Measurements from ENCODE around the gene HTD2. TPM values are rescaled to one million over a fixed set of nuclear protein-coding genes. Genes with fewer than 3 reads are reported as not detected.

HTD2 gene
- total and polyA plus RNA-seq, 3 experiments from 2014 or later = 12.4 to 29.6 (median 14.6) TPM

Other genes starting within 250 kb of the HTD2 start
- not detected for gene DNASE1L3, start 95.5 kb upstream of the HTD2 start, total RNA-seq
- gene DNASE1L3, start 95.5 kb upstream of the HTD2 start, polyA plus RNA-seq = not detected
- gene ABHD6, start 68.7 kb upstream of the HTD2 start, total RNA-seq = 1 to 10 TPM; 6.6 to 7.1 TPM
- 10.6 TPM for gene ABHD6, start 68.7 kb upstream of the HTD2 start, polyA plus RNA-seq
- gene RPP14, start 275 bp upstream of the HTD2 start, total RNA-seq = 10 to 100 TPM; 22.7 to 24.5 TPM
- gene RPP14, start 275 bp upstream of the HTD2 start, polyA plus RNA-seq = 6.3 TPM
- 10 to 100 TPM; 24.8 to 27.2 TPM for gene PXK, start 26.4 kb downstream of the HTD2 start, total RNA-seq
- 27.8 TPM for gene PXK, start 26.4 kb downstream of the HTD2 start, polyA plus RNA-seq
- gene PDHB, start 127.3 kb downstream of the HTD2 start, total RNA-seq = 10 to 100 TPM; 64.2 to 64.8 TPM
- 91.2 TPM for gene PDHB, start 127.3 kb downstream of the HTD2 start, polyA plus RNA-seq
- gene KCTD6, start 185.6 kb downstream of the HTD2 start, total RNA-seq = 1 to 10 TPM; 5.5 to 5.9 TPM
- gene KCTD6, start 185.6 kb downstream of the HTD2 start, polyA plus RNA-seq = 12.2 TPM
- not detected for gene ACOX2, start 230.7 kb downstream of the HTD2 start, total RNA-seq
- gene ACOX2, start 230.7 kb downstream of the HTD2 start, polyA plus RNA-seq = not detected